HG02981 (cell line): ENCODE measurements around the gene LYPD6B.

ENCODE experiments used
- ATAC-seq: cut with Tn5 transposase; IDR thresholded peaks from one replicate; pipeline ENCODE4 v1.9.1; 2021; ENCODE audit warnings: mild to moderate bottlenecking, moderate library complexity; ENCODE audit not compliant: unreplicated experiment

LYPD6B gene

DNA sequence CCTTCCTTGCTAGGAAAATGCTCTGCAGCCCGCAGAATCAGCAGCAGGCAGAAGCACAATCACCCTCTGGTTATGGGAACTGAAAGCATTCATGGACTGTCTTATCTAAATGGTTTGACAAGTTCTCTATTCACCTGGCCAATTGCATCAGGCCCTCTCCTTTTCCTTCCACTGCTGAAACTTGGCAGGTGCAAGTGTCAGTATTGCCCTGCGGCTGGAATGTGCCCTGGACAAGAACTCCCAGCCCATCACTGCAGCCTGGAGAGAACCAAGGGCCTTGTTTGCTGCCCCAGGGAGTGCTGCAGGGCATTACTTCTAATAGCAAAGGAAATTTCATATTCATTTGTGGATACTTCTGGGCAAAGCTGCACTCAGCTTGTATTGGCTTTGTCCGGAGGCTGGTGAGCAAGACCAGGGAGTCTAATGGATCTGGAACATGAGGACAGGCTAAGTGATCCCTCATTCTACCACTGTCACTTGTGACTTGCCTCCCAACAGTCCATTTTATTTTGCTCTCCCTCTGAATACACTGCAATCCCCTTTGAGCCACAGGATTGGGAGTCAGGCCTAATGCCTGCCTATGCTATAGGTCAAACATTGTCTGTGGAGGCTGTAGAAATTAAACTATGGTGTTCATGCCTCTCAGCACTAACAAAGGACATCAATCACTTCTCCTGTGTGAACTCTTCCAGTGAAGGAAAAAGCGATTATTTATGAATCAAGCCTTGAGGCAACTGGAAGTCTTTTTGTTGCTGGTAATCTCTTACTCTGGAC, 116.9 kb downstream of the LYPD6B start:
- no peak for ATAC-seq

DNA sequence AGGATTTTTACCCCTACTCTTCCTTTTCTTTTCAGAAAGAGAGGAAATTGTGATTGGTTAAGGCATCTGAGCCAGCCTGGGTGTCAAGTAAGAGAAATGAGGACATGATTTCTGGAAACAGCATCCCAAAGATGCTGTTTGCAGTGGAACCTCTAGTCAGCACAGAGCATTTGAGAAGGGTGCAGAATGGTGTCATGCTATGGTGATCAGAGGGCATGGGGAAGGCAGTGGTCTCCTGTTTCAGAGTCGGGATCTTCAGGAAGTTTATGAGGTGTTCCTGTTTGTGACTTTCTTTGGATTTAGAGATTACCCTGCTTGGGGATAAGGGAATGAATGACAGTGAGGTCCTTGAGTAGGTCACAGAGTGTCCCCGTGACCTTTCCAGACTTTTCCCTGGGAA, 117.5 kb downstream of the LYPD6B start:
- ATAC-seq = no peak

DNA sequence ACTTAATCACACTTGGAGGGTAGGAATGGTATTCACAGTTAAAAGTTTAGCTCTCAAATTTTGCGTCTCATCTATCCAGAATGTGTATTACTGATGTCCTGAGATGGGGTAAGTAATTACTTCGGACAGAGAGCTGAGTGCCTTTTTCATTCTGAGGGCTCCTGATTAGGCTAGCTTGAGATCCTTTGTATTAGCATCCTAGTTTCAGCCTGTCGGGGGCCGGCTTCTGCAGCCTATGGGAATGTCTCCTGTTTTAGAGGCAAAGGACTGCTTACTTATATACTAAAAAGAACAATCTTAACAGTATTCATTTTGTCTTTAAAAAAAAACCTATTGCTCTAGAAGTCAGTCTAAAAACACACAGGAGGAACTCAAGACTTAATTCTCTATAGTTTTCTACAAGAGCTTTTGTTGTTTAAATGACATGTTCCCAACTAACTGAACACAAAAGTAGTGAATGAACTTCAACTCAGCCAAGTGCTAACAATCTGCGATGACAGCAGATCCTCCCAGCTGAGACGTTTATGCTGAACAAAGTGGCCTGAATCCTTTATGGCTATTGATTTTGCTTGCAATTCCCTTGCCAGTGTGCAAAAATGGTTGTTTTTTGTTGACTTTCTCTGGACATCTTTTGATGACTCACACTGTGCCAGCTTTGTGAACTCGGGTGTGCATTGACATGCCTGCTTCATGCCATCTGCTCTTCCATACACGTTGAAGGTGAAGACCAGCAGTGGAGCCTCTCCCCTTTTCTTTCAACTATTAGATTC, 118.7 kb downstream of the LYPD6B start:
- no peak for ATAC-seq

DNA sequence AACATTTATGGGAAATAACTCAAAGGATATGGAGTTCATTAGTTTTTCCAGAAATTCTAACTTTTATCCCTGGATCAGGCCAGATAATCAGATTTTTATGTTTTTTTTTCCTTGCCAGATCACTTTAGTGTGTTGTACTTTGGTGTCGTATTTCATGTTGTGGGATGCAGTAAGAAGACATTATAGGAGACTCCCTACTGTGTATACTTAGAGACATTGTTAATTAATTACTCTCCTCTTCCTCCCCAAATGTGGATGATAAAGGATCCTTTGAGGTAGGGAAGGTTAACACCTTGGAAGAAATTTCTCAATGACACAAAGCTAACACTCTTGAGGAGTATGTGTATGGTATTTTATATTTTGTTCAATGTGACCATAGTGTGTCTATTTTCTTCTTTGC, 120.5 kb downstream of the LYPD6B start:
- ATAC-seq = no peak

DNA sequence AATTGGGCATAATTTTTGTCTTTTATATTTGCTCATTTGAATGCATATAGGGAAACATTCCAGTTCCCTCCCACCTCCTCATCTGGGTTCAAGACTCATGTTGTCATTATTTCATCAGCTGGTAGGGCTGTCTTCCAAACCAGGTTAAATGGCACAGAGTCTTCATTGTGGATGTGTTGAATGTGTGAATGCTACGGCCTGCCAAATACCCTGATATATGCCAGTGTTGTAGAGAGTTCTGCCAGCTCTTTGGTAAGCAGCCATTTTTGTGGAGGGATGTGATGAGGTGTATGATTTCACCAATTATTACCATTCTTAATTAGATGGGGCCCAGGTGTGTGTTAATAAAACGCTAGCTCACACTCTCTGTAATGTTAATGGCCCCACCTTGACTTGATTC, 121.7 kb downstream of the LYPD6B start:
- no peak for ATAC-seq

- peak; percentile 96 for ATAC-seq
Observed at GRCh38 chr2:149160701-149161217, 122.3 kb downstream of the LYPD6B start.

- ATAC-seq = no peak
Observed at GRCh38 chr2:149161481-149162225, 123.2 kb downstream of the LYPD6B start.

- no peak for ATAC-seq
Observed at GRCh38 chr2:149164296-149164695, 125.8 kb downstream of the LYPD6B start.

DNA sequence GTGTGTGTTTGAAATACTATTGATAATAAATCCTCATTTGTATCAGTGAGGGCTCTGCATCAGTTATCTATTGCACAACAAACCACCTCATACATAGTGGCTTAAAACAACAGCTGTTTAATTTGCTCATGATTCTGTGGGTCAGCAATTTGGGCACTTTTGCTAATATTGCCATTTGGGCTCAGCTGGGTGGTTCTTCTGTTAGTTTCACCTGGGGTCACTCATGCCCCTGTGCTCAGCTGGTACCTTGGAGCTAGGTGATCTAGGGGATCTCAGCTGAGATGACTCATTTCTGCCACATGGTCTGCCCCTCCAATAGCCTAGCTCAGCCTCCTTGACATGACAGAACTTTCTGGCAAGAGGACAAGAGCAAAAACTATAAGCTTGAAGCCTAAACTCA, 126.3 kb downstream of the LYPD6B start:
- ATAC-seq = no peak

DNA sequence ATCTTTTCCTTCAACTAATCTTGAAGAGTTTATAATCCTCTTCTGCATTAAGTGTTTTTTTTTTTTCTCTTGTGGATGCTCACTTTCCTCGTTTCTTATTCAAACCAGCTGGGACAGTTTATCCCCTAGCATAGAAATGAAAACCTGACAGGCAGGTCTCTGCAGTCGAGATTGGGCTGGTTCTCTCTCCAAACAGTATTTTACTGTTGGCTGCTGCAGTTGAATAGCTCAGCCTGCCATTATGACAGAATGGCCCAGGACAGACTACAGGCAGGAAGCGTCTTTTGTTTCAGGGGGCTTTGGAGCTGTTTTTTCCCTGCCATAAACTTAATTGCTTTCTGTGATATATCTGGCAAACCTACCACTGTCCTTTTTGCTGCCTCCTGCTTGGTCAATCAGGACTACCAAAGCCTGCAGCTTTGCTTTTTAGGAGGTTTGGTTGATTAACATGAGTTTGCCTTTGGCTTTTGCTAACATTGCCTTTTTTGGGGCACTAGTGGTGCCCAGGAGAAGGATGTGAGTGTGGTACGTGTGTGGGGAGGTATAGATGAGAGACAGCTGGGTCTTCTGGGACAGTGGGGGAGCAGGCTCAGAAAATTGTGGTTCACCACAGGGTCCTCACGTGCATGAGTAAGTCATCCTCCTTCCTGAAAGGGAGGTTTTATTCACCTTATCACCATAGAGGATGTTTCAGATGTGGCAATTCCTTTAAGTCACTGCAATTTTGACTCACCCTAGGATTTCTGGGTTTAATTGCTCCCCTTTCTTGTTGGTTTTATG, 128.7 kb downstream of the LYPD6B start:
- peak; percentile 72 for ATAC-seq

GRCh38 chr2:149167941-149168340, 129.4 kb downstream of the LYPD6B start:
- ATAC-seq = no peak

DNA sequence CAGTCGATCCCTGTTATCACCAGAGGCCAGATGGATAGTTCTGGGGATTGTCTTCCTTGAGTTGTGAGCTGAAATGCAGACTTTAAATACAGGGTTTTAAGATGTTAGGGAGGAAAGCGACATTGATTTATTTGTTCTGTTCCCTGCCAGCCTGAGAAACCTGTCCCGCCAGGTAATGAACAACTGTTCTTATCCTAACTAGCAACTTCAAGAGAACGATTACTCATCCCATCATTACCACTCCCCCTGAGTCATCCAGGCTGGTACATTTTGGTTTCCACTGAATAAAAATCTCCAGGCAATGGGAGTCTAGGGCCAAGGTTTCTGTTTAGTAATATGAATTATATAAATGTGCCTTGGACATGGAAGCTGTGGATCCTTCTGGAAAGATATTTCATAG, 131.2 kb downstream of the LYPD6B start:
- ATAC-seq = no peak

DNA sequence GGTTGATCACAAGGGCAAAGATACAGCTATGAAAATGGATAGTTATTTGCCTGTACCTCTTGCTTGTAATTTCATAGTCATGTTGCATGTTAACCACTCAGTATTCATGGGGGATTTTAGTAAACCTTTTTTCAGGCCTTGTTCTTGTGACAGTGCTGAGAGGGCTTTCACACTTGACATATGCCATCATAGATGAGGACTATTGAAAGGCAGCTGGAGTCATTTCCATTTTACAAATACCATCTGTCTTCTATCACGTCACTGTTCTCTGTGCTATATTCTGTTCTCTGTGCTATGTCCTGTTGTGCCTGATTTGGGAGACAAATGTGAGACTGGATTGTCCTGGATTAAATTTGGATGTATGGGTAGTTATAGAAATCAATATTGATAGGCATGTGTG, 131.7 kb downstream of the LYPD6B start:
- ATAC-seq = no peak

- ATAC-seq = no peak
Observed at GRCh38 chr2:149170911-149171310, 132.4 kb downstream of the LYPD6B start.

DNA sequence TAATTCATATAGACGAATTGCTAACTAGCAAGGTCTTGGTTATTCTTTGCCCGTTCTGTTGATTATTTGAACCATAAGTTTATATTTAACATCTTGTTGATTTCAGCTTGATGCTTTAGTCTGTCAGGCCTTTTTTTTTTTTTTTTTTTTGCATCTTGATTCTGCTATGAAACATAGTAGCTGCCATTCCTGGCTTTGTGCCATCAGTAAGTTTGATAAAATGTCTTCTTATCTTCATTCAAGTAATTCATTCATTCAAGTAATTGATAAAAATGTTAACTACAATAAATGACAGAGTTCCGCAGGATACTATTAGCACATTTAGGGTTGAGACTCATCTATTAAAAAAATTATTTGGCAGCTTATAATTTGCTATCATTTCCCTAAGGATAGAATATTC, 134.7 kb downstream of the LYPD6B start:
- ATAC-seq = no peak

- no peak for ATAC-seq
Observed at GRCh38 chr2:149175956-149176355, 137.5 kb downstream of the LYPD6B start.

GRCh38 chr2:149178612-149179011, 140.1 kb downstream of the LYPD6B start:
- no peak for ATAC-seq

DNA sequence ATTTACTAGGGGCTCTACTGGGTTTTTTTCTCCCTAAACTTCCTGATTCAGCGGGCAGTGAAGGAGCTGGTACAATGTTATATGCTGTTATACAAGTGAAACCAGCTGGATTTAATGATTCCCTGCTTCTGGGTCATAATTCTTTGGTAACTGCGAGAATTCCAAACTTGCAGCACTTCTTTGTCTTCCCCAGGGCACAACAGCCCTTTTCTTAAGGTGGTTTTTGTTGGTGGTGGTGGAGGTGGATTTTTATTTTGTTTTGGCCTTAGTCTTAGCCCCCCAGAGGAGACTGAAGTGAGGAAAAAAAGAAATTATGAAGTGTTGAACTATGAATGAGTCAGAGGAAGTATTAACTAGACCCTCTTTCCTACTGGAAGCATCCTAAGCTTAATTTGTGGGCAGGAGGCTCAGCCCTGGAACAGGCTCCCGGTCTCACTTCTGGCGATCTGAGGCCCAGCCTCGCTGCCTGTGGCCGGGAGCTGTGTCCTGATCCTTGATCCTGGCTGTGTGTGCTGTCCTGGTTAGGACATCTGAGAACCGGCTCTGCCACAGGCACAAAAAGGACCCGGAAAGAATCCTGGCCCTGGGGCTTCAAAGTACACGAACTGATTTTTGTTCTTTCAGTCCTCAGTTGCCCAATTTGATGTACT, 141.9 kb downstream of the LYPD6B start:
- no peak for ATAC-seq

DNA sequence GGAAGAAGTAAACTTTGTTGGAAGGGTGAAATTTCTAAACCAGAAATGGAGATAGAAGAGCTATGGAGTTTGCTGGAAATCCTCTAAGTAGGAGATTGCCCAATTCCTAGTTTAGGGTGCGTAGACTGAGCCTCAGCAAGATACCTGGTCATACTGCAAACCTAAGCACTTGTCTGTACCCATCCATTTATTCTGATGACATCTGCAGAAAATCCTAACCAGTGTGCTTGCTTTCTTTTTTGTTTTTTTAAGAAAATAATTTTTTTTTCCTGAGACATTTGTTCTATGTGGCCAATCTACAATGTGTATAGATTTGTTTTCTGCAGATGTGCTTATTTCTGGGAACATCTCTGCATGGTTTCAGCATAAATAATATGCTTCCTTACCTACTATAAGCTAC, 144.7 kb downstream of the LYPD6B start:
- no peak for ATAC-seq

DNA sequence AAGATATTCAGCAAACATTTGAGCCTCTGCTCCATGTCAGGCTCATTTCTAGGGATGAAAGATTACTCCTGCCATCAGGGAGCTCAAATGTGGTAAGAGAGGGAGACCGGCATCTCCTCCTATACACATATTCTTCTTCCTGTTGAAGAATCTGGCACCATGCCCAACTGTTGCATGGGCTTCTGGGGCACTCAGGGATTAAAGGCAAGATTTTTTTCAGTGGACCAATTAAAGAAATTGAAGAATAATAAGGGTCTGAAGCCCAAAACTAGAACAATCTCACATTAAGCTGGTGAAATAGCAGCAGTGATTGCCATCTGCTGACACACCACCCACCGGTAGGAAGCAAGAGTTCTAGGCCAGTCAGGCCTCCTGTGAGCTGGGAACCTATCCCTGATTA, 146.5 kb downstream of the LYPD6B start:
- ATAC-seq = no peak
